ENCODE measurements around the gene BTBD9.

The BTBD9 gene

GRCh38 chr6:38323216-38323615 is 316.5 kb downstream of the BTBD9 start:
- DNase-seq = no peak

- no peak for DNase-seq
Measured at GRCh38 chr6:38322138-38322537, 317.6 kb downstream of the BTBD9 start.

GRCh38 chr6:38320843-38321242 is 318.9 kb downstream of the BTBD9 start:
- no peak for DNase-seq

GRCh38 chr6:38320358-38320757 is 319.4 kb downstream of the BTBD9 start:
- no peak for DNase-seq

- DNase-seq = no peak
Measured at GRCh38 chr6:38319256-38320212, 320.2 kb downstream of the BTBD9 start.

GRCh38 chr6:38316099-38316868 is 323.4 kb downstream of the BTBD9 start:
- no peak for DNase-seq

GRCh38 chr6:38311201-38311600 is 328.5 kb downstream of the BTBD9 start:
- no peak for DNase-seq

GRCh38 chr6:38310061-38310460 is 329.7 kb downstream of the BTBD9 start:
- no peak for DNase-seq

GRCh38 chr6:38307740-38308139 is 332.0 kb downstream of the BTBD9 start:
- DNase-seq = no peak

GRCh38 chr6:38306931-38307330 is 332.8 kb downstream of the BTBD9 start:
- no peak for DNase-seq

GRCh38 chr6:38305995-38306681 is 333.6 kb downstream of the BTBD9 start:
- DNase-seq = no peak

GRCh38 chr6:38302838-38303237 is 336.9 kb downstream of the BTBD9 start:
- DNase-seq = no peak

GRCh38 chr6:38302081-38302480 is 337.6 kb downstream of the BTBD9 start:
- DNase-seq = no peak

- no peak for DNase-seq
Measured at GRCh38 chr6:38290133-38290799, 349.5 kb downstream of the BTBD9 start.

GRCh38 chr6:38287487-38287886 is 352.2 kb downstream of the BTBD9 start:
- DNase-seq = no peak

- DNase-seq = no peak
Measured at GRCh38 chr6:38284802-38285394, 354.8 kb downstream of the BTBD9 start.

GRCh38 chr6:38283734-38284362 is 355.9 kb downstream of the BTBD9 start:
- DNase-seq = no peak

GRCh38 chr6:38282911-38283310 is 356.8 kb downstream of the BTBD9 start:
- DNase-seq = no peak

- no peak for DNase-seq
Measured at GRCh38 chr6:38281126-38281525, 358.6 kb downstream of the BTBD9 start.

GRCh38 chr6:38279963-38280588 is 359.7 kb downstream of the BTBD9 start:
- DNase-seq = no peak

- no peak for DNase-seq
Measured at GRCh38 chr6:38279423-38279822, 360.3 kb downstream of the BTBD9 start.

Measured in NCI-H1930 (cell line).